Ishikawa (cell line): ENCODE results near the gene KRTAP10-11.

Source experiments
- CREB1 ChIP-seq: IDR thresholded peaks from 2 replicates; pipeline ENCODE4 v1.6.1; 2012; ENCODE audit warnings: low read depth
- EGR1 ChIP-seq: IDR thresholded peaks from 2 replicates; pipeline ENCODE4 v1.6.1; 2012
- EP300 ChIP-seq: IDR thresholded peaks from 2 replicates; pipeline ENCODE4 v1.6.1; 2012; ENCODE audit warnings: borderline replicate concordance
- RAD21 ChIP-seq: IDR thresholded peaks from 2 replicates; pipeline ENCODE4 v1.6.1; 2012; ENCODE audit warnings: low read depth
- REST ChIP-seq: IDR thresholded peaks from 2 replicates; pipeline ENCODE4 v1.6.1; 2012; ENCODE audit warnings: low read depth, mild to moderate bottlenecking
- TAF1 ChIP-seq: IDR thresholded peaks from 2 replicates; pipeline ENCODE4 v1.6.1; 2012; ENCODE audit warnings: low read depth, mild to moderate bottlenecking
- TF ChIP-seq, protein P1 (sequence below): IDR thresholded peaks from 2 replicates; pipeline ENCODE4 v1.6.1; 2012

GRCh38 chr21:44598061-44598460 is 48.2 kb upstream of the KRTAP10-11 start:
- TF ChIP-seq, protein P1, sequence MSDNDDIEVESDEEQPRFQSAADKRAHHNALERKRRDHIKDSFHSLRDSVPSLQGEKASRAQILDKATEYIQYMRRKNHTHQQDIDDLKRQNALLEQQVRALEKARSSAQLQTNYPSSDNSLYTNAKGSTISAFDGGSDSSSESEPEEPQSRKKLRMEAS, result no peak
- TF ChIP-seq EGR1 (no peak), REST (no peak), EP300 (no peak), CREB1 (no peak), TAF1 (no peak), RAD21 (no peak)
